Caco-2 (cell line): ENCODE data around the gene PKD1L1. TPM values are rescaled to one million over a fixed set of nuclear protein-coding genes. Genes with fewer than 3 reads are reported as not detected.
"Not testable (repeated sequence)": the region's sequence is repeated elsewhere in the genome, so short reads cannot be mapped to it uniquely, and the experiment has no call there.

Experiments used
- BruUV-seq: library from RNA; stranded (reverse); fragments of 400-500 nt; replicated peaks from 2 replicates; lab custom pipeline; 2021; lab: Mats Ljungman, UMichigan
- CTCF ChIA-PET: fragments of 300-600 bp; sonication (Branson Sonifier 250); formaldehyde crosslinking; loops from one replicate; lab custom pipeline; 2022; ENCODE audit warnings: antibody characterized with exemption; lab: Charles Lee
- POLR2A ChIA-PET: fragments of 300-600 bp; sonication (Branson Sonifier 250); formaldehyde crosslinking; loops from one replicate; lab custom pipeline; 2022; ENCODE audit warnings: antibody characterized with exemption; lab: Charles Lee
- DNase-seq, 2 experiments: peaks; one replicate each; pipeline versions ENCODE4 v3.0.0 to v3.0.0-alpha.2; 2020 to 2022
- H3K27me3 ChIP-seq: replicated peaks from 2 replicates; pipeline ENCODE4 v1.6.0; 2011; ENCODE audit warnings: low read length; ENCODE audit not compliant: control insufficient read depth, insufficient read depth
- H3K36me3 ChIP-seq: 2 replicates; pipeline ENCODE4 v1.5.1; 2011; ENCODE audit warnings: low read length; ENCODE audit not compliant: control insufficient read depth, insufficient read depth
- H3K4me1 ChIP-seq: fragments of 250-450 bp; sonication (Bioruptor Pico); 2 replicates; pipeline ENCODE4 v1.5.1; 2020; ENCODE audit warnings: mild to moderate bottlenecking
- H3K4me3 ChIP-seq: 2 replicates; pipeline ENCODE4 v1.5.1; 2011; ENCODE audit warnings: low read depth, mild to moderate bottlenecking, control low read depth, low read length
- H3K9me3 ChIP-seq: fragments of 250-450 bp; sonication (Bioruptor Pico); 2 replicates; pipeline ENCODE4 v1.5.1; 2020; ENCODE audit warnings: mild to moderate bottlenecking, moderate library complexity
- H3K27ac Mint-ChIP-seq: one replicate; pipeline ENCODE4 v1.8.0; 2022; ENCODE audit warnings: mixed read lengths; ENCODE audit not compliant: unreplicated experiment
- H3K27me3 Mint-ChIP-seq: one replicate; pipeline ENCODE4 v1.8.0; 2022; ENCODE audit warnings: mixed read lengths; ENCODE audit not compliant: insufficient read depth, unreplicated experiment
- H3K36me3 Mint-ChIP-seq: one replicate; pipeline ENCODE4 v1.8.0; 2022; ENCODE audit warnings: mild to moderate bottlenecking, mixed read lengths; ENCODE audit not compliant: insufficient read depth, unreplicated experiment
- H3K4me1 Mint-ChIP-seq: one replicate; pipeline ENCODE4 v1.8.0; 2022; ENCODE audit warnings: low read depth, mixed read lengths; ENCODE audit not compliant: unreplicated experiment
- H3K4me3 Mint-ChIP-seq: one replicate; pipeline ENCODE4 v1.8.0; 2022; ENCODE audit warnings: mild to moderate bottlenecking, moderate library complexity, mixed read lengths; ENCODE audit not compliant: unreplicated experiment
- H3K9me3 Mint-ChIP-seq: one replicate; pipeline ENCODE4 v1.8.0; 2022; ENCODE audit warnings: mixed read lengths; ENCODE audit not compliant: unreplicated experiment
- CTCF ChIP-seq, 2 experiments: fragments of 200-600 bp in 1 of 2; IDR thresholded peaks; 1 replicate in 1 of 2; 2 replicates in 1 of 2; pipeline versions ENCODE4 v1.5.1 to v1.8.0; 2011 to 2022; ENCODE audit warnings: antibody characterized with exemption in 1 of 2, control low read depth in 1 of 2, inconsistent platforms in 1 of 2, low read depth in 1 of 2, low read length in 1 of 2, mild to moderate bottlenecking in 1 of 2, moderate library complexity in 1 of 2; ENCODE audit not compliant: insufficient read depth in 1 of 2, severe bottlenecking in 1 of 2, unreplicated experiment in 1 of 2
- intact Hi-C: fragments of 100-400 bp; cut with micrococcal nuclease; formaldehyde crosslinking; loops from one replicate; pipeline ENCODE4 v1.10.0; 2022; ENCODE audit not compliant: unreplicated experiment
- total RNA-seq: library from RNA; stranded (reverse); gene quantifications from 2 replicates; pipeline ENCODE4 v1.2.3, GENCODE V29; 2022

The PKD1L1 gene
- total RNA-seq, 1 experiment from 2014 or later = 0.25 TPM

- no peaks in the 10 kb centered on the region for H3K36me3 ChIP-seq
- ChIA-PET CTCF (no interaction called here), POLR2A (no interaction called here)
- no peaks in the 10 kb centered on the region for H3K27me3 Mint-ChIP-seq
- H3K9me3 ChIP-seq = no peaks in the 10 kb centered on the region
- H3K27me3 ChIP-seq = no peaks in the 10 kb centered on the region
- no peaks in the 10 kb centered on the region for H3K36me3 Mint-ChIP-seq
- BruUV-seq = no TSS peak
- 0 out of 2 replicates have a peak, but pooled peaks cover 4% of the 10 kb centered on the region for H3K4me1 ChIP-seq
- peaks cover 3% of the 10 kb centered on the region for H3K4me1 Mint-ChIP-seq
- TF ChIP-seq CTCF (IDR thresholded peaks at IDR 0.05; ENCODE audit: insufficient read depth in 1 of 2, low read depth in 1 of 2, low read length in 1 of 2, severe bottlenecking in 1 of 2, unreplicated experiment in 1 of 2) = no peak
- peaks cover 5% of the 10 kb centered on the region for H3K9me3 Mint-ChIP-seq
- intact Hi-C loops = no loop called here
- H3K27ac Mint-ChIP-seq = no peak overlapping the region
- no peak for DNase-seq
- no peak overlapping the region for H3K4me3 Mint-ChIP-seq
- H3K4me3 ChIP-seq = no peak overlapping the region
Measured at GRCh38 chr7:47796347-47796746, 151.9 kb downstream of the PKD1L1 start.

GRCh38 chr7:47795631-47796030, 152.6 kb downstream of the PKD1L1 start:
- H3K9me3 ChIP-seq = no peaks in the 10 kb centered on the region
- DNase-seq = no peak
- H3K27me3 ChIP-seq = no peaks in the 10 kb centered on the region
- POLR2A ChIA-PET = no interaction called here
- intact Hi-C loops = no loop called here
- H3K36me3 Mint-ChIP-seq = no peaks in the 10 kb centered on the region
- H3K4me3 Mint-ChIP-seq = no peak overlapping the region
- CTCF ChIA-PET = no interaction called here
- H3K4me1 ChIP-seq = 0 out of 2 replicates have a peak, but pooled peaks cover 4% of the 10 kb centered on the region
- no peaks in the 10 kb centered on the region for H3K36me3 ChIP-seq
- peaks cover 7% of the 10 kb centered on the region for H3K4me1 Mint-ChIP-seq
- H3K4me3 ChIP-seq = no peak overlapping the region
- no peaks in the 10 kb centered on the region for H3K27me3 Mint-ChIP-seq
- no peak for TF ChIP-seq CTCF (IDR thresholded peaks at IDR 0.05; ENCODE audit: insufficient read depth in 1 of 2, low read depth in 1 of 2, low read length in 1 of 2, severe bottlenecking in 1 of 2, unreplicated experiment in 1 of 2)
- H3K9me3 Mint-ChIP-seq = peaks cover 10% of the 10 kb centered on the region
- H3K27ac Mint-ChIP-seq = no peak overlapping the region
- no TSS peak for BruUV-seq

- H3K4me1 Mint-ChIP-seq, CTCF ChIA-PET, H3K36me3 Mint-ChIP-seq, H3K4me3 ChIP-seq, BruUV-seq, H3K36me3 ChIP-seq, H3K4me1 ChIP-seq, POLR2A ChIA-PET, H3K27me3 ChIP-seq, H3K27me3 Mint-ChIP-seq, H3K9me3 ChIP-seq, H3K27ac Mint-ChIP-seq, intact Hi-C loops, H3K4me3 Mint-ChIP-seq, DNase-seq: not testable (repeated sequence)
- peaks cover 10% of the 10 kb centered on the region for H3K9me3 Mint-ChIP-seq
Measured at GRCh38 chr7:47795126-47795525, 153.1 kb downstream of the PKD1L1 start.

- Mint-ChIP-seq H3K9me3 (peaks cover 10% of the 10 kb centered on the region), H3K4me1 (peaks cover 7% of the 10 kb centered on the region), H3K4me3 (no peak overlapping the region), H3K27ac (no peak overlapping the region), H3K27me3 (no peaks in the 10 kb centered on the region), H3K36me3 (no peaks in the 10 kb centered on the region)
- no peak for DNase-seq
- ChIA-PET POLR2A (no interaction called here), CTCF (no interaction called here)
- intact Hi-C loops = no loop called here
- Histone ChIP-seq H3K4me1 (0 out of 2 replicates have a peak, but pooled peaks cover 4% of the 10 kb centered on the region), H3K4me3 (no peak overlapping the region), H3K9me3 (no peaks in the 10 kb centered on the region), H3K36me3 (no peaks in the 10 kb centered on the region), H3K27me3 (no peaks in the 10 kb centered on the region)
- no TSS peak for BruUV-seq
- no peak for TF ChIP-seq CTCF (IDR thresholded peaks at IDR 0.05; ENCODE audit: insufficient read depth in 1 of 2, low read depth in 1 of 2, low read length in 1 of 2, severe bottlenecking in 1 of 2, unreplicated experiment in 1 of 2)
Measured at GRCh38 chr7:47794016-47794415, 154.2 kb downstream of the PKD1L1 start.

GRCh38 chr7:47793186-47793585, 155.1 kb downstream of the PKD1L1 start:
- H3K9me3 Mint-ChIP-seq = peaks cover 10% of the 10 kb centered on the region
- intact Hi-C loops, BruUV-seq, DNase-seq, H3K36me3 Mint-ChIP-seq, H3K4me3 Mint-ChIP-seq, H3K4me3 ChIP-seq, CTCF ChIA-PET, POLR2A ChIA-PET, H3K4me1 Mint-ChIP-seq, H3K4me1 ChIP-seq, H3K27ac Mint-ChIP-seq, H3K27me3 ChIP-seq, H3K9me3 ChIP-seq, H3K36me3 ChIP-seq, H3K27me3 Mint-ChIP-seq: not testable (repeated sequence)
